MG63 (cell line): ENCODE measurements around the gene PABPN1. TPM values are rescaled to one million over a fixed set of nuclear protein-coding genes. Genes with fewer than 3 reads are reported as not detected.

Source experiments
- DNase-seq: peaks from one replicate; pipeline ENCODE4 v3.0.0-alpha.2; 2020
- H3K27me3 ChIP-seq: fragments of 250-450 bp; sonication (Bioruptor Pico); 2 replicates; pipeline ENCODE4 v1.5.1; 2020; ENCODE audit warnings: mild to moderate bottlenecking, moderate library complexity
- H3K36me3 ChIP-seq: fragments of 250-450 bp; sonication (Bioruptor Pico); 2 replicates; pipeline ENCODE4 v1.5.1; 2020; ENCODE audit warnings: mild to moderate bottlenecking, moderate library complexity
- H3K4me3 ChIP-seq: fragments of 250-450 bp; sonication (Bioruptor Pico); 2 replicates; pipeline ENCODE4 v1.5.1; 2020; ENCODE audit warnings: mild to moderate bottlenecking, moderate library complexity
- H3K9me3 ChIP-seq: fragments of 250-450 bp; sonication (Bioruptor Pico); 2 replicates; pipeline ENCODE4 v1.5.1; 2020; ENCODE audit warnings: mild to moderate bottlenecking, moderate library complexity
- total RNA-seq: library from RNA; depleted of rRNA; stranded (reverse); fragments of >200 nt; shearing (Covaris generic); gene quantifications from 2 replicates; pipeline ENCODE4 v1.2.3, GENCODE V29; 2014; ENCODE audit warnings: low replicate concordance; rRNA removed

Gene PABPN1
- total RNA-seq, 1 experiment from 2014 or later = 89.9 TPM

- no peak for DNase-seq
- no peaks in the 10 kb centered on the region for H3K27me3 ChIP-seq
- H3K36me3 ChIP-seq = peaks cover 2% of the 10 kb centered on the region
- H3K4me3 ChIP-seq = no peak overlapping the region
- H3K9me3 ChIP-seq = no peaks in the 10 kb centered on the region
Observed at GRCh38 chr14:23360496-23360895, 39.2 kb downstream of the PABPN1 start.

GRCh38 chr14:23361320-23361719 is 40.1 kb downstream of the PABPN1 start:
- DNase-seq = no peak
- Histone ChIP-seq H3K27me3 (no peaks in the 10 kb centered on the region), H3K4me3 (no peak overlapping the region), H3K9me3 (no peaks in the 10 kb centered on the region), H3K36me3 (peaks cover 2% of the 10 kb centered on the region)

GRCh38 chr14:23361763-23362162 is 40.5 kb downstream of the PABPN1 start:
- H3K27me3 ChIP-seq = no peaks in the 10 kb centered on the region
- no peaks in the 10 kb centered on the region for H3K9me3 ChIP-seq
- H3K4me3 ChIP-seq = no peak overlapping the region
- no peak for DNase-seq
- H3K36me3 ChIP-seq = peaks cover 2% of the 10 kb centered on the region

GRCh38 chr14:23362200-23362599 is 40.9 kb downstream of the PABPN1 start:
- no peak for DNase-seq
- no peaks in the 10 kb centered on the region for H3K27me3 ChIP-seq

GRCh38 chr14:23364164-23365035 is 43.1 kb downstream of the PABPN1 start:
- Histone ChIP-seq H3K36me3 (no peaks in the 10 kb centered on the region; the same call in none of the 2 replicates), H3K9me3 (no peaks in the 10 kb centered on the region), H3K4me3 (peak overlapping the region; percentile 64), H3K27me3 (no peaks in the 10 kb centered on the region)
- peak; percentile 25 for DNase-seq

More at GRCh38 chr14:23362200-23362599, 40.9 kb downstream of the PABPN1 start:
- Histone ChIP-seq H3K36me3 (peaks cover 2% of the 10 kb centered on the region), H3K4me3 (no peak overlapping the region), H3K9me3 (no peaks in the 10 kb centered on the region)

- DNase-seq = peak; percentile 57
- no peaks in the 10 kb centered on the region for H3K27me3 ChIP-seq
- no peaks in the 10 kb centered on the region; the same call in none of the 2 replicates for H3K36me3 ChIP-seq
- peak within 1 kb of the TSS; percentile 64 for H3K4me3 ChIP-seq
- H3K9me3 ChIP-seq = no peaks in the 10 kb centered on the region
Observed at GRCh38 chr14:23365036-23365731, 43.9 kb downstream of the PABPN1 start, which contains the start of gene EFS. Gene EFS (minus strand): TSS chr14:23365172. CDS start chr14:23365025, 147 bp downstream.

- H3K36me3 ChIP-seq = no peaks in the 10 kb centered on the region; the same call in none of the 2 replicates
- H3K4me3 ChIP-seq = peak overlapping the region; percentile 64
- H3K9me3 ChIP-seq = no peaks in the 10 kb centered on the region
- H3K27me3 ChIP-seq = no peaks in the 10 kb centered on the region
- peak; percentile 21 for DNase-seq
Observed at GRCh38 chr14:23365732-23366425, 44.6 kb downstream of the PABPN1 start.

- peak; percentile 87 for DNase-seq
- Histone ChIP-seq H3K4me3 (peak overlapping the region; percentile 64), H3K36me3 (no peaks in the 10 kb centered on the region; the same call in 1 of the 2 replicates), H3K9me3 (no peaks in the 10 kb centered on the region), H3K27me3 (no peaks in the 10 kb centered on the region)
Observed at GRCh38 chr14:23366426-23366921, 45.2 kb downstream of the PABPN1 start.

GRCh38 chr14:23370221-23370620 is 49.0 kb downstream of the PABPN1 start:
- no peaks in the 10 kb centered on the region for H3K36me3 ChIP-seq
- no peaks in the 10 kb centered on the region for H3K27me3 ChIP-seq
- no peaks in the 10 kb centered on the region for H3K9me3 ChIP-seq
- DNase-seq = no peak
- H3K4me3 ChIP-seq = no peak overlapping the region

GRCh38 chr14:23371865-23372264 is 50.6 kb downstream of the PABPN1 start:
- no peaks in the 10 kb centered on the region for H3K27me3 ChIP-seq

GRCh38 chr14:23372509-23372908 is 51.3 kb downstream of the PABPN1 start, which contains the start of gene IL25:
Gene IL25 (plus strand): TSS chr14:23372809.
- Histone ChIP-seq H3K9me3 (no peaks in the 10 kb centered on the region), H3K4me3 (no peak within 1 kb of the TSS), H3K36me3 (no peaks in the 10 kb centered on the region), H3K27me3 (no peaks in the 10 kb centered on the region)
- no peak for DNase-seq

More at GRCh38 chr14:23371865-23372264, 50.6 kb downstream of the PABPN1 start:
- Histone ChIP-seq H3K36me3 (no peaks in the 10 kb centered on the region), H3K9me3 (no peaks in the 10 kb centered on the region), H3K4me3 (no peak overlapping the region)
- DNase-seq = no peak

GRCh38 chr14:23373041-23373440 is 51.8 kb downstream of the PABPN1 start:
- no peaks in the 10 kb centered on the region for H3K27me3 ChIP-seq
- H3K4me3 ChIP-seq = no peak overlapping the region
- no peaks in the 10 kb centered on the region for H3K36me3 ChIP-seq
- no peaks in the 10 kb centered on the region for H3K9me3 ChIP-seq
- DNase-seq = no peak

Other genes starting within 250 kb of the PABPN1 start
- 39.7 and 52.2 TPM in 2 replicates for gene ACIN1, start 226.3 kb upstream of the PABPN1 start, total RNA-seq
- 9.6 and 22.8 TPM in 2 replicates for gene C14orf119, start 226.0 kb upstream of the PABPN1 start, total RNA-seq
- not detected in 2 replicates for gene CIROP, start 216.5 kb upstream of the PABPN1 start, total RNA-seq
- not detected in 2 replicates for gene CEBPE, start 202.2 kb upstream of the PABPN1 start, total RNA-seq
- 0.13 and 8.4 TPM in 2 replicates for gene SLC7A8, start 137.8 kb upstream of the PABPN1 start, total RNA-seq
- not detected in 2 replicates for gene RNF212B, start 83.5 kb upstream of the PABPN1 start, total RNA-seq
- 0.76 and 1.4 TPM in 2 replicates for gene HOMEZ, start 35.3 kb upstream of the PABPN1 start, total RNA-seq
- gene PPP1R3E, start 18.6 kb upstream of the PABPN1 start, total RNA-seq = 0.30 TPM in 1 of 2 replicates, not detected in the other
- 7.1 and 10.7 TPM in 2 replicates for gene BCL2L2, start 14.6 kb upstream of the PABPN1 start, total RNA-seq
- 6.1 TPM in 1 of 2 replicates, not detected in the other for gene SLC22A17, start 31.4 kb downstream of the PABPN1 start, total RNA-seq
- gene EFS, start 43.7 kb downstream of the PABPN1 start, total RNA-seq = 7.5 and 9.0 TPM in 2 replicates
- gene IL25, start 51.4 kb downstream of the PABPN1 start, total RNA-seq = not detected in 2 replicates
- gene CMTM5, start 55.6 kb downstream of the PABPN1 start, total RNA-seq = not detected in 2 replicates
- gene MYH6, start 86.8 kb downstream of the PABPN1 start, total RNA-seq = not detected in 2 replicates
- not detected in 2 replicates for gene MYH7, start 114.2 kb downstream of the PABPN1 start, total RNA-seq
- gene NGDN, start 148.2 kb downstream of the PABPN1 start, total RNA-seq = 26.9 and 59.9 TPM in 2 replicates
- not detected in 2 replicates for gene ZFHX2, start 230.3 kb downstream of the PABPN1 start, total RNA-seq
- 0.84 and 3.3 TPM in 2 replicates for gene THTPA, start 234.8 kb downstream of the PABPN1 start, total RNA-seq
- gene AP1G2, start 246.3 kb downstream of the PABPN1 start, total RNA-seq = 0.79 and 9.7 TPM in 2 replicates